Measurements from ENCODE around the gene HHIPL1. TPM values are rescaled to one million over a fixed set of nuclear protein-coding genes. Genes with fewer than 3 reads are reported as not detected.

Gene HHIPL1
- total RNA-seq, 3 donors from 2014 or later (not counting 1 experiment from before 2014, with no cell fraction given), result not detected

- DNase-seq, result no peak
- Histone ChIP-seq H3K4me3 (ENCODE audit: low read length) (peak overlapping the region; percentile 14), H3K27me3 (ENCODE audit: control insufficient read depth, insufficient read depth, low read length) (peaks cover 12% of the 10 kb centered on the region), H3K9me3 (ENCODE audit: control insufficient read depth, insufficient read depth, low read length) (no peaks in the 10 kb centered on the region), H3K36me3 (ENCODE audit: control insufficient read depth, insufficient read depth, low read length) (no peaks in the 10 kb centered on the region), H3K27ac (ENCODE audit: low read length) (no peak overlapping the region), H3K4me1 (ENCODE audit: control insufficient read depth, insufficient read depth, low read length) (peaks cover 16% of the 10 kb centered on the region)
- 6% methylated on average over 45 of the region's 45 CpGs for WGBS (ENCODE audit: insufficient coverage)
- intact Hi-C loops (cut with micrococcal nuclease), result loop anchor here (1.0 to 5.0 kb wide), 4 partner anchors 77 to 508 kb away; partner anchors contain the start of gene CCNK
- Mint-ChIP-seq H3K27ac (no peak overlapping the region), H3K9me3 (no peaks in the 10 kb centered on the region), H3K4me3 (no peak overlapping the region), H3K4me1 (peaks cover 7 to 30% of the 10 kb centered on the region in 2 donors), H3K36me3 (no peaks in the 10 kb centered on the region), H3K27me3 (ENCODE audit: low read depth in 2 of 2) (peaks cover 36 to 38% of the 10 kb centered on the region in 2 donors)
- ATAC-seq, result peak in 1 of 3 donors; percentile 1
- no peak for TF ChIP-seq CTCF (IDR thresholded peaks at IDR 0.05)
Observed at GRCh38 chr14:99684410-99684934, 39.5 kb downstream of the HHIPL1 start.

- Mint-ChIP-seq H3K27me3 (ENCODE audit: low read depth in 2 of 2) (peaks cover 43 to 45% of the 10 kb centered on the region in 2 donors), H3K27ac (peak overlapping the region in 1 of 2 donors; percentile 59), H3K36me3 (no peaks in the 10 kb centered on the region), H3K9me3 (no peaks in the 10 kb centered on the region), H3K4me3 (peak overlapping the region; percentile 81), H3K4me1 (peaks cover 7 to 30% of the 10 kb centered on the region in 2 donors)
- H3K4me3 ChIP-seq (ENCODE audit: low read length), result no peak overlapping the region
- intact Hi-C loops (cut with micrococcal nuclease), result no loop called here
- WGBS (ENCODE audit: insufficient coverage), result 59% methylated on average over 8 of the region's 11 CpGs
- no peak overlapping the region for H3K27ac ChIP-seq (ENCODE audit: low read length)
- H3K9me3 ChIP-seq (ENCODE audit: control insufficient read depth, insufficient read depth, low read length), result no peaks in the 10 kb centered on the region
- DNase-seq (no peak), ATAC-seq (no peak)
- no peaks in the 10 kb centered on the region for H3K36me3 ChIP-seq (ENCODE audit: control insufficient read depth, insufficient read depth, low read length)
- H3K27me3 ChIP-seq (ENCODE audit: control insufficient read depth, insufficient read depth, low read length), result peaks cover 12% of the 10 kb centered on the region
- peaks cover 16% of the 10 kb centered on the region for H3K4me1 ChIP-seq (ENCODE audit: control insufficient read depth, insufficient read depth, low read length)
- TF ChIP-seq CTCF (IDR thresholded peaks at IDR 0.05), result no peak
Observed at GRCh38 chr14:99685151-99685591, 40.2 kb downstream of the HHIPL1 start.

- intact Hi-C loops (cut with micrococcal nuclease), result no loop called here
- Histone ChIP-seq H3K27ac (ENCODE audit: low read length) (no peak overlapping the region), H3K9me3 (ENCODE audit: control insufficient read depth, insufficient read depth, low read length) (no peaks in the 10 kb centered on the region), H3K27me3 (ENCODE audit: control insufficient read depth, insufficient read depth, low read length) (peaks cover 12% of the 10 kb centered on the region), H3K4me1 (ENCODE audit: control insufficient read depth, insufficient read depth, low read length) (peaks cover 16% of the 10 kb centered on the region), H3K36me3 (ENCODE audit: control insufficient read depth, insufficient read depth, low read length) (no peaks in the 10 kb centered on the region), H3K4me3 (ENCODE audit: low read length) (no peak overlapping the region)
- peak overlapping the region; percentile 81 for H3K4me3 Mint-ChIP-seq
- TF ChIP-seq CTCF (IDR thresholded peaks at IDR 0.05), result no peak
- peaks cover 46 to 50% of the 10 kb centered on the region in 2 donors for H3K27me3 Mint-ChIP-seq (ENCODE audit: low read depth in 2 of 2)
- DNase-seq, result no peak
- H3K4me1 Mint-ChIP-seq, result peaks cover 7 to 30% of the 10 kb centered on the region in 2 donors
- H3K9me3 Mint-ChIP-seq, result no peaks in the 10 kb centered on the region
- H3K36me3 Mint-ChIP-seq, result no peaks in the 10 kb centered on the region
- ATAC-seq, result no peak
- WGBS (ENCODE audit: insufficient coverage), result 80% methylated on average over 1 of the region's 1 CpG
- peak overlapping the region in 1 of 2 donors; percentile 59 for H3K27ac Mint-ChIP-seq
Observed at GRCh38 chr14:99685596-99685995, 40.7 kb downstream of the HHIPL1 start.

Measured in natural killer cell (primary cell).